GM20000 (cell line): ENCODE measurements around the gene HRAS.
"Not testable (repeated sequence)": the region's sequence is repeated elsewhere in the genome, so short reads cannot be mapped to it uniquely, and the experiment has no call there.

Experiments used
- DNase-seq: peaks from one replicate; pipeline ENCODE4 v3.0.0; 2012; ENCODE audit warnings: low spot score
- CTCF ChIP-seq: IDR thresholded peaks from 2 replicates; pipeline ENCODE4 v1.5.1; 2012; ENCODE audit warnings: mild to moderate bottlenecking, control low read depth; ENCODE audit errors: extremely low read depth, missing control alignments

HRAS gene

GRCh38 chr11:528166-528814 is 7.1 kb downstream of the HRAS start:
- DNase-seq: no peak
- no peak for TF ChIP-seq CTCF

- DNase-seq: no peak
- TF ChIP-seq CTCF: no peak
These were observed 9.2 kb downstream of the HRAS start for GRCh38 chr11:526192-526591.

GRCh38 chr11:521177-521688 is 14.1 kb downstream of the HRAS start:
- no peak for DNase-seq

GRCh38 chr11:520428-521176 is 14.8 kb downstream of the HRAS start:
- DNase-seq: no peak

More at GRCh38 chr11:521177-521688, 14.1 kb downstream of the HRAS start:
- TF ChIP-seq CTCF: no peak

GRCh38 chr11:518463-519202 is 16.7 kb downstream of the HRAS start:
- DNase-seq: peak; percentile 97

More at GRCh38 chr11:520428-521176, 14.8 kb downstream of the HRAS start:
- no peak for TF ChIP-seq CTCF

GRCh38 chr11:516918-517685 is 18.3 kb downstream of the HRAS start:
- not testable (repeated sequence) for DNase-seq

More at GRCh38 chr11:518463-519202, 16.7 kb downstream of the HRAS start:
- peak; percentile 98 for TF ChIP-seq CTCF

- DNase-seq: no peak
- TF ChIP-seq CTCF: no peak
These were observed 19.0 kb downstream of the HRAS start for GRCh38 chr11:516400-516799.
